Measurements from ENCODE around the gene CDKAL1. TPM values are rescaled to one million over a fixed set of nuclear protein-coding genes. Genes with fewer than 3 reads are reported as not detected.

CDKAL1 gene
- total and polyA plus RNA-seq, 8 donors: 3.4 to 36.7 (median 10.4) TPM

GRCh38 chr6:20817806-20818320, 283.6 kb downstream of the CDKAL1 start:
- Histone ChIP-seq H3K9me3 (no peaks in the 10 kb centered on the region), H3K27me3 (no peaks in the 10 kb centered on the region), H3K36me3 (no peaks in the 10 kb centered on the region), H3K27ac (no peak overlapping the region), H3K4me1 (peaks cover 0 to 3% (median 0%) of the 10 kb centered on the region in 4 donors), H3K4me3 (no peak overlapping the region)
- 83 to 97% (median 92%) methylated on average over 2 of the region's 2 CpGs for WGBS, 5 donors
- intact Hi-C loops (cut with DNase I; ENCODE audit: low total_unique reads): no loop called here
- TF ChIP-seq EP300 (IDR thresholded peaks at IDR 0.05): no peak
- TF ChIP-seq POLR2A (IDR thresholded peaks at IDR 0.05): no peak
- TF ChIP-seq, protein P1, sequence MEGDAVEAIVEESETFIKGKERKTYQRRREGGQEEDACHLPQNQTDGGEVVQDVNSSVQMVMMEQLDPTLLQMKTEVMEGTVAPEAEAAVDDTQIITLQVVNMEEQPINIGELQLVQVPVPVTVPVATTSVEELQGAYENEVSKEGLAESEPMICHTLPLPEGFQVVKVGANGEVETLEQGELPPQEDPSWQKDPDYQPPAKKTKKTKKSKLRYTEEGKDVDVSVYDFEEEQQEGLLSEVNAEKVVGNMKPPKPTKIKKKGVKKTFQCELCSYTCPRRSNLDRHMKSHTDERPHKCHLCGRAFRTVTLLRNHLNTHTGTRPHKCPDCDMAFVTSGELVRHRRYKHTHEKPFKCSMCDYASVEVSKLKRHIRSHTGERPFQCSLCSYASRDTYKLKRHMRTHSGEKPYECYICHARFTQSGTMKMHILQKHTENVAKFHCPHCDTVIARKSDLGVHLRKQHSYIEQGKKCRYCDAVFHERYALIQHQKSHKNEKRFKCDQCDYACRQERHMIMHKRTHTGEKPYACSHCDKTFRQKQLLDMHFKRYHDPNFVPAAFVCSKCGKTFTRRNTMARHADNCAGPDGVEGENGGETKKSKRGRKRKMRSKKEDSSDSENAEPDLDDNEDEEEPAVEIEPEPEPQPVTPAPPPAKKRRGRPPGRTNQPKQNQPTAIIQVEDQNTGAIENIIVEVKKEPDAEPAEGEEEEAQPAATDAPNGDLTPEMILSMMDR (IDR thresholded peaks at IDR 0.05): no peak
- TF ChIP-seq POLR2AphosphoS5 (IDR thresholded peaks at IDR 0.05): no peak
- DNase-seq: no peak

DNA sequence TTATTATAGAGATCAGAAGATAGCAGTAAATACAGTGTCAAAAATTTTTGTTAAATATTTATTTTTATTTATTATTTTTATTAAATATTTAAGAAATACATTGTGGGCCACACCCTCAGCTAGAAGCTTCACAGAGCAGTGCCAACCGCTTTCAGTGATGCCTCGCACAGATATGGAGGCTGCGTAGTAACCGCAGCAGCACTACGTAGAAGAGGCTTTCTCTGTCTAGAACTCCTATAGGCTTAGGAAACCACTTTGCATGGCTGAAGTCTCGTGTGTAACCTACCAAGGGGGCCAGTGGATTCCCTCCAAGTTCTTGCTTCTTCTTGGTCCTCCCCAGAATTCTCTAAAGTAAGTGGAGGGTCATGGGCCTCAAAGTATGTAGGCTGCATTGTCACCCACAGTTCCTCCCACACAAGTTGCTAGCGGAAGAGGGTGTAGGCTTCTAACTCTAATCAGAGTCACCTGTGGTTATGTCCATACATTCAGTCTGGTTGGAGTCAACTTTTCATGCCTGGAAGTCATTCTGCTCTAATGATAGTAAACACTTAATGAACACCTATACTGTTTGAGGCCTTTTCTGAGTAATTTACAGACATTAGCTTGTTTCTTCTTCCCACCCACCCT, 285.6 kb downstream of the CDKAL1 start:
- Histone ChIP-seq H3K4me1 (no peaks in the 10 kb centered on the region), H3K9me3 (peaks cover 0 to 4% (median 0%) of the 10 kb centered on the region in 4 donors), H3K27ac (no peak overlapping the region), H3K4me3 (no peak overlapping the region), H3K36me3 (peaks cover 0 to 7% (median 0%) of the 10 kb centered on the region in 4 donors), H3K27me3 (no peaks in the 10 kb centered on the region)
- TF ChIP-seq POLR2AphosphoS5 (IDR thresholded peaks at IDR 0.05) (no peak), POLR2A (IDR thresholded peaks at IDR 0.05) (no peak), EP300 (IDR thresholded peaks at IDR 0.05) (no peak)
- TF ChIP-seq, protein P1 (IDR thresholded peaks at IDR 0.05): no peak
- intact Hi-C loops (cut with DNase I; ENCODE audit: low total_unique reads): no loop called here
- 91 to 99% (median 97%) methylated on average over 7 of the region's 7 CpGs for WGBS, 5 donors
- no peak for DNase-seq

GRCh38 chr6:20826378-20826777, 292.1 kb downstream of the CDKAL1 start:
- DNase-seq: no peak
- Histone ChIP-seq H3K27me3 (no peaks in the 10 kb centered on the region), H3K9me3 (peaks cover 0 to 4% (median 0%) of the 10 kb centered on the region in 4 donors), H3K27ac (no peak overlapping the region), H3K36me3 (peaks cover 0 to 7% (median 0%) of the 10 kb centered on the region in 4 donors), H3K4me3 (no peak overlapping the region), H3K4me1 (peaks cover 0 to 21% (median 8%) of the 10 kb centered on the region in 4 donors)
- intact Hi-C loops (cut with DNase I; ENCODE audit: low total_unique reads): no loop called here
- WGBS, 5 donors: 13 to 44% (median 31%) methylated on average over 6 of the region's 6 CpGs
- TF ChIP-seq POLR2AphosphoS5 (IDR thresholded peaks at IDR 0.05): no peak
- no peak for TF ChIP-seq POLR2A (IDR thresholded peaks at IDR 0.05)
- TF ChIP-seq EP300 (IDR thresholded peaks at IDR 0.05): no peak
- TF ChIP-seq, protein P1 (IDR thresholded peaks at IDR 0.05): no peak

- TF ChIP-seq EP300 (IDR thresholded peaks at IDR 0.05) (no peak), POLR2AphosphoS5 (IDR thresholded peaks at IDR 0.05) (no peak), POLR2A (IDR thresholded peaks at IDR 0.05) (no peak)
- TF ChIP-seq, protein P1 (IDR thresholded peaks at IDR 0.05): no peak
- intact Hi-C loops (cut with DNase I; ENCODE audit: low total_unique reads): no loop called here
- no peak overlapping the region for H3K4me3 ChIP-seq
- no peak overlapping the region for H3K27ac ChIP-seq
- WGBS, 5 donors: 64 to 88% (median 70%) methylated on average over 1 of the region's 1 CpG
- peaks cover 0 to 4% (median 0%) of the 10 kb centered on the region in 4 donors for H3K9me3 ChIP-seq
- DNase-seq: no peak
- H3K27me3 ChIP-seq: no peaks in the 10 kb centered on the region
- H3K36me3 ChIP-seq: peaks cover 0 to 7% (median 0%) of the 10 kb centered on the region in 4 donors
- H3K4me1 ChIP-seq: peaks cover 0 to 21% (median 8%) of the 10 kb centered on the region in 4 donors
Observed at GRCh38 chr6:20827798-20828197, 293.5 kb downstream of the CDKAL1 start.
